ENCODE results near the gene CHCHD5.

CHCHD5 gene

GRCh38 chr2:112623913-112624777 lies 39.7 kb downstream of the CHCHD5 start:
- DNase-seq (ENCODE audit: low read depth) = peak; percentile 49

DNA sequence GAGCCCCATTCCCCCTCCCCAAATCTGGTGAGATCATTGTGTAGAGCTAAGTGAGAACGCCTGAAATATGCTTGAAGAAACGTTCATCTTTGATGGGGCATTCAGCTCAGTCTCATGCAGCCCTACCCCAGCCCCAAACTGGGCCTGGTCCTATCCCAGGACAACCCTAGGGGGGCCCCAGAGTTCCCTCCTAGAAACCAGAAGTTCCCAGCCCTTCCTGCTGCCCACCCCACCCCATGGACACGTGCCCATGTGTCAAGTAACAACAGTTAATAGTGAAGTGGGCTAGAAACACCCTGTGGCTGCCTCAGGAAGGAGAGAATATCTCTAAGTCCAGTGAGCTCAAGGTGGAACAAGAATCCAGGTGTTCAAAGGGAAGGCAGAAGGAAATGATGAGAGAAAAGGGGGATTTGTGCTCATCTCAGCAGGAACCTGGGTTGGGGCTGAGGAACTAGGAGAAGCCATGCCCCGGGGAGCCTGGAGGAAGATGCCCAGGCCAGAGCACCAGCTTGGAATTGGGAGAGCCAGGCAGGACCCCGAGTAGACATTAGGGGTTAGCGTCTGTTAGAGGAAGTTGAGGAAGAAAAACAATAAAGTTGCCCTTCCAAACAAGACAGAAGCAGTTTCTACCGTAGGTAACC lies 41.2 kb downstream of the CHCHD5 start:
- DNase-seq (ENCODE audit: low read depth) = no peak

GRCh38 chr2:112626604-112627059 lies 42.2 kb downstream of the CHCHD5 start:
- DNase-seq (ENCODE audit: low read depth) = peak; percentile 41

GRCh38 chr2:112627060-112628040 lies 42.9 kb downstream of the CHCHD5 start:
- DNase-seq (ENCODE audit: low read depth) = no peak

DNA sequence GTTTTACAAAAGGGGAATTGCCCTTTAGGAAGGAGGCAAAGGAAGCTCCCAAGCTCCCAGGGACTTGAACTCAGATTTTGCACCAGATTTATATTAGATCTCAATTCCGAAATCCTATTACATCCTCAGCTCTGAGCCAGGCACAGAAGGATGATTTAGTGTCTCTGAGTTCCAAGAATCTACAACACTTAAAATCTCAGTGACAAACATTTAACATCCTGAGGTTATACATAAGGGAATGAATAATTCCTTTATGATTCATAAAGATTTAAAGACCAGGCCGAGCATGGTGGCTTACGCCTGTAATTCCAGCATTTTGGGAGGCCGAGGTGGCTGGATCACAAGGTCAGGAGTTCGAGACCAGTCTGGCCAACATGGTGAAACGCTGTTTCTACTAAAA lies 44.8 kb downstream of the CHCHD5 start:
- DNase-seq (ENCODE audit: low read depth) = no peak

GRCh38 chr2:112629823-112630222 lies 45.4 kb downstream of the CHCHD5 start:
- DNase-seq (ENCODE audit: low read depth) = no peak

DNA sequence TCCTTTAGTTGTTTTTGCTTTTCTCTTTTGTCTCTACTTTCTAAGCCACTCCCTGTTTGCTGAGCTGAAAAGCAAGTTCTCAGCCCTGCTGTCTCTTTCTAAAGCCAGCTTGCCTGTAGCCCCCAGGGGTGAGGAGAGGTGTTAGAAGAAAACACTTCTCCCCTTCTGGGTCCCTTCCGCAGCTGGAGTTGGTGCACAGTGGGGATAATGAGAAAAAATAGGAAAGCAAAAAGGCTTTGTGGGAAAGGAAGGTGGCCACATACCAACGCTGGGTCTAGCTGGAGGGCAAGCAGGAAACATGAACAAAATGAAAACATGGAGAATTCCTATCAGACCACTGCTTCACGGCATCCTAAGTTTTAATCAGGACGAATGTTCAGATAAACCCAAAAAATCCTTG lies 45.9 kb downstream of the CHCHD5 start:
- no peak for DNase-seq (ENCODE audit: low read depth)

GRCh38 chr2:112633708-112634107 lies 49.3 kb downstream of the CHCHD5 start:
- no peak for DNase-seq (ENCODE audit: low read depth)

DNA sequence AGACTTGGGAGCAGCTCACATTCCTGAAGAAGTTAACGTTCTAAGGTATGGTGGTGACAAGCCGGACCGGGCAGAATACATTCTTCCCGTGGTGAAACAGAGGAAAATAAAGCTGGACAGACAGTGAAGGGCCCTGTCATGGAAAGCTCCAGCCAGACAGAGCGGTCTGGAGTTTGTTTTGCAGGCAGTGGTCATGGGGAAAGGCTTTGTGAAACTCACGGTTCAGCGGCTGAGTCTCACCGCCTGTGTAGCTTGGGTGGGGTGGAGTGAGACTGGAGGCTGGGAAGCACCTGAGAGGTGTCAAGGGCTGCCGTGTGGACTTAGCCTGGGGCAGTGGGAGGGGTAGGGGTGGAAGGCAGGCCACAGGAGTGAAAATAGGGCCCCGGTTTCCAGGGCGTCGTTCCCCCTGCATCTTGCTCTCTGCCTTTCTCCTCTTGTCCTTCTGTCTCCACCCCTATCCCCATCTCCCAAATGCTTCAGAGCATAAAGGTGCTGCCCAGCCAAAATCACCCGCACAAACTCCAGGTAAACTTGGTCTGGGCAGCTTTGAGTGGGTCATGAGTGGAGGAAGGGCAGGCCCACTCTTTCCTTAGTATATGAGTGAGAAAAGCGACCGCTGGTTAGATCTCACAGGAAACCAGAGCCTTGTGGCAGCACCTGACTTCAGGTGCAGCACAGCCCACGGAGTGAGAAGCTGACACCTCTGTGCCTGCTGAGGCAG lies 49.9 kb downstream of the CHCHD5 start:
- no peak for DNase-seq (ENCODE audit: low read depth)

GRCh38 chr2:112634874-112635157 lies 50.4 kb downstream of the CHCHD5 start:
- DNase-seq (ENCODE audit: low read depth) = no peak

DNA sequence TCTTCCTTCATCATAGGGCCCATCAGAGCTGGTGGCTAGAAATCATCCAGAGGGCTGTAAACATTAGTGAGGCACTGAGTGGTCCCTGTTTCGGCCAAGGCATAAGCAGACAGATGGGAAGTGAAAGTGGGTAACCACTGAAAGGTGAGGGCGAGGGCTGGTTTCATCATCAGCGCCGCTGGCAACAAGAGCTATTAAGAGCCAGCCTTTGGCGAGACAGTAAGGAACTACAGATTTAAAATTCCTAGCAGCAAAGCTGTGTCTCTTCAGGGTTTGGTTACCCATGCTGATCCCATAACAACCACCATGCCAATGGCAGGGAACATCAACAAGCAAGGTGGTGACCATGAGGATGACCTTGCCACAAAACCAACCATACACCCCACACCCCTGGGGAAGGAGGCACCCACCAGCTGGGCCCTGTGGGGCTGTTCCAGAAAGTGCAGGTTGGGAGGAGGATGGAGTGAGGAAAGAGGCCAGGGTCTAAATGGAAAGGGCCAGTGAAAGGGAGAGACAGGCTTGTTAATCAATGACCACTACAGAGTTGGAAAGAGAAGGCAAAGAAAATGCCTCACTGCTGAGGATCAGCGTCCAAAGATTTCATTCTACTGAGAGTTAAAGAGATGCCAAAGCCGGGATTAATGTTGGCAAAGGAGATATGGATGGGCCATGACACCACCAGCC lies 52.3 kb downstream of the CHCHD5 start:
- DNase-seq (ENCODE audit: low read depth) = no peak

- DNase-seq (ENCODE audit: low read depth) = no peak
Measured at GRCh38 chr2:112637289-112637660, 52.9 kb downstream of the CHCHD5 start.

Data from T follicular helper cell (primary cell).